NCI-H345 treated with DMSO at 0.1 percent for 48 hours (cell line): ENCODE data around the gene GCH1.
A peak's percentile ranks its signal among the peaks of the same experiment; 100 is the strongest.
"Not testable (repeated sequence)": the region's sequence is repeated elsewhere in the genome, so short reads cannot be mapped to it uniquely, and the experiment has no call there.

Source experiments
- DNase-seq: peaks from one replicate; lab custom pipeline; 2025; ENCODE audit not compliant: unreplicated experiment; lab: John Stamatoyannopoulos, UW

Gene GCH1

DNA sequence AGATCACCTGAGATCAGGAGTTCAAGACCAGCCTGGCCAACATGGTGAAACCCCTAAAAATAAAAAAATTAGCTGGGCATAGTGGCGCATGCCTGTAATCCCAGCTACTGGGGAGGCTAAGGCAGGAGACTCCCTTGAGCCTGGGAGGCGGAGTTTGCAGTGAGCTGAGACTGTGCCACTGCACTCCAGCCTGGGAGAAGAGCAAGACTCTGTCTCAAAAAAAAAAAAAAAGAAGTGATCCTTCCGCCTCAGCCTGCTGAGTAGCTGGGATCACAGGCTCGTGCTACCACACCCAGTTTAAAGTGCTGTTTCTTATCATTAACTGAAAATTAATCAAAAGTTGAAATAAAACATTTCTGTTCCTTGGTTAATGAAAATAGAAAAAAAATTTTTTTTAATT, 6.3 kb upstream of the GCH1 start:
- not testable (repeated sequence) for DNase-seq

DNA sequence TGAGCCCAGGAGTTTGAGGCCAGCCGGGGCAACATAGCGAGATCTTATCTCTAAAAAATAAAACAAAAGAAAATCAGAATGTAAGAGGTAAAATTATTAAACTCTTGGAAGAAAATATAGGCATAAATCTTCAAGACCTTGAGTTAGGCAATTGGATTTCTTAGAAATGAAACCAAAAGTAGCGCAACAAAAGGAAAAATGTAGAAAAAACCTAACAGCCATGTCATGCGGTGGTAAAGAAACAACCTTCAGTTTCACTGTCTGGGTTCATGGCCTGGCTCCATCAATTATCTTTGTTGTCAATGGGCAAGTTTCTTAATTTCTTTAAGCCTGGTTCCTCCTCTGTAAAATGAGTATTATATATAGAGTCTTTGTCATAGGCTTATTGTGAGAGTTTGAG, 5.6 kb upstream of the GCH1 start:
- DNase-seq = no peak

DNA sequence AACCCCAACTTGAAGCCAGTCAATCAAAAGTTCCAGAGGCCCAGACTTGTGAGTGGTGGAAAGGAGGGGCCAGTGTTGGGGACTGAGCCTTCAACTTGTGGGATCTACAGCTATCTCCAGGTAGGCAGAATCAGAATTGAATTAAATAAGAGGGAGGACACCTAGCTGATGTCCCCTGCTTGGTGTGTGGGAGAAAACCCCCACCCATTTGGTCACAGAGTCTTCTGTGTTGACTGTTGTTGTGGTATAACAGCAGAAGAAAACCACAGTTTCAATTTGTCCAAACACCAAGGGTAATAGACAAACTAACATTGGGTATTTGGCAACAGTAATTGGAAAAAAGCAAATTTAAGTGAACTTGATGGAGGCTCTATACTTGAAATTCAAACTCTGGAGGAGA, 3.4 kb upstream of the GCH1 start:
- no peak for DNase-seq

DNA sequence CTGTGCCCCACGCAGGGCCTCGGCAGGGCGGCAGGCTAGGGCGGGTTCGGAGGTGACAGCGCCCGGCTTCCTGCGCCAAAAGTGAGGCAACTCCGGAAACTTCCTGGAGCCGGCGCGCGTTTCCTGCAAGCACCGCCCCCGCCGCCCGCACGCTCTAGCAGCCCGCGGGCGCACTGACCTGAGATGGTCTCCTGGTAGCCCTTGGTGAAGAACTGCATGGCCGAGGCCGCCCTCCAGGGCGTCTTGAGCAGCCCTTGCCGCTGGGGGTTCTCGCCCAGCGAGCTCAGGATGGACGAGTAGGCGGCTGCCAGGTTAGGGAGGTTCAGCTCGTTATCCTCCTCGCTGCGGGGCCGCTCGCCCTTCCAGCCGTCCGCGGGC, 494 bp downstream of the GCH1 start:
- DNase-seq = peak; percentile 29

DNA sequence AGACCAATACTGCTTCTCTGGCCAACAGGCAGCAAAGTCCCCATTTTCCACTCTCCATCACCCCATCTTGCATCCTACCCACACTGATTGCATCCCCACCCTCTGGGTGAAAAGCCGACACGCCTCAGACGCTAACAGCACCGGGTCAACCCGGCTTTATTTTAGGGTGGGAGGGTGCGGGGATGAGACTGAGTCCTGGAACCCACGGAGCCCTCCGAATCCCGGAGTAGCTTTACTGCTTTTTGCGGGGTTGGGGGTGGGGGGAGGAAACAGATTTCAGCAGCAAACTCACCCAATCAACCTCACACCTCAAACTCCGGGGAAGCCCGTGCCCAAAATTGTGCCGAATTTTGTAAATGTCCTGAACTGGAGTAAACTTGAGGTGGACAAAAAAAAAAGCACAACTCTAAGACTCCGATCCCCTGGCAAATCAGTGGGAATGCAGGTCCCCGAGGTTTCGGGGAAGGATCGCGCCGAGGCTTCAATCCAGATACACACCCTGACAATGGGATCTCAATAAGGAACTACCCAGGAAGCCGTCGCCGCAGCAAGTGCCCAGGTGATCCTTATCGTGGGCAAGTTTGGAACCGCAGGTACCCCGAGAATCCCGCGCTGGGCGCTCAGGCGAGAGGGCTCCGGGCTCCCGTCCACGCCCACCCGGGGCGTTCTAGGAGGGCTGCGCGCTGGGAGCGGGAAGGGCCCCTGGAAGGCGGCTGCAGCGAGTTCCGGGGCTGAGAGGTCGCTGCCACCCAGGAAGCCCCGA, 1.1 kb downstream of the GCH1 start:
- no peak for DNase-seq

DNA sequence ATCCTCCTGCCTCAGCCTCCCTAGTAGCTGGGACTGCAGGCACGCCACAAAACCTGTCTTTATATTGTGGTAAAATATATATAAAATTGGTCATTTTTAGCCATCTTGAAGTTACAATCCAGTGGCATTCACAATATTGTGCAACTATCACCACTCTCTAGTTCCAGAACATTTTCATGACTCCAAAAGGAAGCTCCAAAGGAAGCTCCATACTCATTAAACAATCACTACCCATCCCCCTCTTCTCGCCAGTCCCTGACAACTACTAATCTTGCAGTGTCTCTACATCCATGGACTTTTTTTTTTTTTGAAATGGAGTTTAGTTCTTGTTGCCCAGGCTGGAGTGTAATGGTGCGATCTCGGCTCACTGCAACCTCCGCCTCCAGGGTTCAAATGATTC, 3.1 kb downstream of the GCH1 start:
- DNase-seq = no peak

DNA sequence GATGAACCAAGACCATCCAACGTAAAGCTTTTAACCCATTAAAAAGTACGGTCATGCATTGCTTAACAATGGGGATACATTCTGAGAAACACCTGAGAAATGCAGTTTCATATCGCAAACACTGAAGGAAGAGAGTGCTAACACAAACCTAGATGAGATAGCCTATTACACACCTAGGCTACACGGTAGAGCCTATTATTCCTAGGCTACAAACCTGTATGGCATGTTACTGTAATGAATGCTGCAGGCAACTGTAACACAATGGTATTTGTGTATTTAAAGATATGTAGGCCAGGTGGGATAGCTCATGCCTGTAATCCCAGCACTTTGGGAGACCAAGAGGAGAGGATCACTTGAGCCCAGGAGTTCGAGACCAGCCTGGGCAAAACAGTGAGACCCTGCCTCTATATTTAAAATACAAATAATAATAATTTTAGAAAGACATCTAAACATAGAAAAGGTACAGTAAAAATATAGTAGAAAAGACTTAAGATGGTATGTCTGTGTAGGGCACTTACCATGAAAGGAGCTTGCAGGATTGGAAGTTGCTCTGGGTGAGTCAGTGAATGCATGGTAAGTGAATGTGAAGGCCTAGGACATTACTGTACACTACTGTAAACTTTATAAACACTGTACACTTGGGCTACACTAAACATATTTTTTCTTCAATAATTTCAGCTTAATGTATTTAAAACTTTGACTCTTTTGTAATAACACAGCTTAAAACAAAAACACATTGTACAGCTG, 4.6 kb downstream of the GCH1 start:
- DNase-seq = not testable (repeated sequence)

DNA sequence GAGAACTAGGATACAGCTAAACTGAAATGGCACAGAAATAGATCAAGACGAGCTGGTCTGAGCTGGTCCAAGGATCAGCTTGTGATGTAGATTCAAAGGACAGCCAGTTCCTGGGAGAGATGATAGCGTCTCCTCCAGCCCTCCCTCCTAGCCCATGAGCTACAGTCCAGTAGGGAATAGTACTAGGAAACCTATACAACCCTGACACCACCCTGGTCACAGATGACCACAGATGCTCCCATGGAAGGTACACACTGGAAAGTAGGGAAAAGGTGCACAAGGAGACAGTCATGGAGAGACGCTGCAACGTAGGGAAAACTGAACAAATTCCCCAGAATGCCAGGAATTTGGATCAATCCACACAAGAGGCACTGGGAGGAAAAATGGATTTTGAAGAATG, 6.9 kb downstream of the GCH1 start:
- no peak for DNase-seq

DNA sequence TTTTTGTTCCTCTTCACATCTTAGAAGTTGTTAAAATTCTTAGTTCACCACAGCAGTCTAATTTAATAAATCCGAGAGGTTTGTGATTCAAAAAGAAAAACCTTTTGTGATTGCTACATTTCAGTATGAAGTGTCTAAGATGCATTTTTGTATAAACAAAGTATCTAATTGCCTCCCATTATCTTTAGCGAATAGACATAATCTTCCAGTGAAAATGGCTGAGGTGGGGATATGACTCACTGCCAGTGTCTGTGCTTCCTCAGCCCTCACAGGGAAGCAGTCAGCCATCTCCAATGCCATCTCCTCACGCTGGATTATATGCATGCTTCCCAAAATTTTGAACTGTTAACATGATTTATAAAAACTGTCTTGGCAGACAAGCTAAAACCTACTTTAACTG, 7.6 kb downstream of the GCH1 start:
- DNase-seq = no peak

DNA sequence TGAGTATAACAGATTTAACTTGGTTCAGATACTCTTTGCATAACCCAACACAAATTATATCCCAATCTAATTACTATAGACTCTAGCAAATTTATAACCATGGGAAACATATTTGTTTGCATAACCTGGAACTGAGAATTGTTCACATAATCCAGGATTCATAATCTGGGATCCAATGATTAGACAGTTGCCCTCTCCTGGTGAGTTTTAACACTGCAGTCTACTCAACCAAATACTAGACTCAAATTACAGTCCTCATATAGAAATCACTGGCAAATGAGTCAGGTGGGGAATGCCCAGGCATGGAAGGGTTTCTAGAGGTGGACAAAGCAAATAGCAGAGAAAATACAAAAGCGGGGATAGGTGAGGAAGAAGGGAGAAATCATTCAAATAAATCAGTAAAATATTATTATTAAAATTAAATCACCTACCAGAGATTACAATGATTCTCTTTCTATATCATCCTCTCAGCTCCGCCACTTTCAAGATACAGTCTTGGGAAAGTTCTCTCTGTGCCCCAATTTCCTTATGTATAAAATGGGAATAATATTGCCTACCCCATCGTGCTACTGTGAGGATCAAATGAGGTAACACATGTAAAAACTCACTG, 9.4 kb downstream of the GCH1 start:
- DNase-seq = no peak

DNA sequence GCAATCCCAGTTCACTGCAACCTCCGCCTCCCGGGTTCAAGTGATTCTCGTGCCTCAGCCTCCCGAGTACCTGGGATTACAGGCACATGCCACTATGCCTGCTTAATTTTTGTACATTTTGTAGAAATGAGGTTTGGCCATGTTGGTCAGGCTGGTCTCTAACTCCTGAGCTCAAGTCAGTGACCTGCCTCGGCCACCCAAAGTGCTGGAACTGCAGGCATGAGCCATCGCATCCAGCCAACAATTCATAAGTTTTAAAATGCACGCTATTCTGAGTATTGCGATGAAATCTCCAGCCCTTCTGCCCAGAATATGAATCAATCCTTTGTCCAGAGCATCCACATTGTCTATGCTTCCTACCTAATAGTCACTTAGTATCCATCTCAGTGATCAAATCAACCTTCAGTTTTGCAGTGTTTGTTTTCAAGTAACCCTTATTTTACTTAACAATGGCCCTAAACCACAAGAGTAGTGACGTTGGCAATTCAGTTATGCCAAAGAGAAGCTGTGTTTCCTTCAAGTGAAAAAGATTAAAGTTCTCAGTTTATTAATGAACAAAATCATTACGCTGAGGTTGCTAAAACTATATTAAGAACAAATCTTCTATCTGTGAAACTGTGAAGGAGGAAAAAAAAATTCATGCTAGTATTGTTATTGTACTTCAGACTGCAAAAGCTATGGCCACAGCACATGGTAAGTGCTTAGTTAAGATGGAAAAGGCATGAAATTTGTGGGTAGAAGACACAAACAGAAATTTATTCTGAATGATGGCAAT, 11.0 kb downstream of the GCH1 start:
- no peak for DNase-seq

DNA sequence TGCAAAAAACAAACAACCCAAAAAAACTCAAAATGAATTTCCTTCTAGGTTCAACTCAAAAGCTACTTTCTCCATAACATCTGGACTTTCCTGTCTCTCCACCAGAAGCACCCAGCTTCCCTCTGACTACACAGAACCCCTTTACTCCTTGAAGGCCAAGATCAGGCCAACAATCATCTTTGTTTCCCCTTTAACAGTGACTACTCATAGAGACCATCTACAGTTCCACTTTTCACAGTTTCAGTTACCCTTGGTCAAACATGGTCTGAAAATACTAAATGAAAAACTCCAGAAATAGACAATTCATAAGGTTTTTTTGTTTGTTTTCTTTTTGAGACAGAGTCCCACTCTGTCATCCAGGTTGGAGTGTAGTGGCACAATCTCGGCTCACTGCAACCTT, 11.8 kb downstream of the GCH1 start:
- no peak for DNase-seq

DNA sequence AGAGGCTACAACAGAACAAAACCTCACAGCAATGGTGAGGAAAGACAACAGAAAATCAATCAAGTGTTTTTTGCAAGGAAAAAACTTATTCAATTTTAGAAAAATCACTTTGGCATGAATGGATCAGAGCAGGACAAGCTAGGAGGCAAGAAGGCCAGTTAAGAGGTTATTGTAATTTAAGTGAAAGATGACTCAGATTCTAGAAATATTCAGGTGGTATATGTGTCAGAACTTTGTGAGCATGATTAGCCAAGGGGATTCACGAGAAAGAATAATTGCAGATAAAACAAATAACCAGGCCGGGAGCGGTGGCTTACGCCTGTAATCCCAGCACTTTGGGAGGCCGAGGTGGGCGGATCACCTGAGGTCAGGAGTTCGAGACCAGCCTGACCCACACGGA, 12.7 kb downstream of the GCH1 start:
- no peak for DNase-seq

DNA sequence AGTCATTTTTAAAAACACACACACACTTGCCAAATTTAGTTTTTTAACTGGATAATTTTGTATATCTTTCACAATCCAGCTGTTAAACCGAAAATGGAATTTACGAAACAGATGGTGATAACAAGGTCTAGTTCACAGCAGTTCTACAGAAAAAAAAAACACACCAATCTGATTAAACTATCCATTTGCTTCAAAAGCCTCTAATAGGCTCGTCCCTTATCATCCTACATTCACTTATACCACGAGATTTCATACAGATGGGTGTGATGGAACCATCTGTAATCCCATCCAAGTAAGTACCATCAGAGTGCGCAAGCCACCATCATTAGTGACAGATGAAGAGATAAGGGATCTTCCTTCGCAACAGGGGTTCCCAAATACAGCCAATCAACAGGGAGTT, 20.1 kb downstream of the GCH1 start:
- no peak for DNase-seq

DNA sequence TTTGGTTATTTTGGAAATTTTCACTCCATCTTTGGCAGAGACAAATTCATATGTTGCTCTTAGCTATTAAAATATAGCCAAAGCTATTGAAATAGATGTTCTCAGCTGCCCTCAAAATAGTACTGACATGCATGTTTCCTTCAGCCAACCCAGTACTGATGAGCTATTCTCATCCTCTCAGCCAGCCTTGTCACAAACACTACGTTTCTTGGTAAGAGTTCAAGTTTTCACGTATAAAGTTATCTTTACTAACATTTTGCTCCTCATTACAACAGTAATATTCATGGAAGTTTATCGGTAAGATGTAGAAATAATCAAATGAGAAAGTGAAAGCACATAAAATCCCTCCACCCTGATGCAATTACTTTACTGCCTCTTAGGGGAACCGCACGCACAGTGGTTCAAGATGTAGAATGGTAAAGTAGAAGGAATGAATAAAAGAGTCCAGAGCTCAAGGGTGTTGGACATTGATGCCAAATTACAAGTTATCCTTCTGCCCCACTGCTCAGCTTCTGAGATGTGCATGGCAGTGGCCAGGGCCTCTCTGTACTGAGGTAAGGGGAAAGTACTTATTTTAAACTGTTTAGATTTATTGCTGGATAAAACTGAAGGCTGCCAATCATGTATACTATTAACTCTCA, 20.7 kb downstream of the GCH1 start:
- no peak for DNase-seq

DNA sequence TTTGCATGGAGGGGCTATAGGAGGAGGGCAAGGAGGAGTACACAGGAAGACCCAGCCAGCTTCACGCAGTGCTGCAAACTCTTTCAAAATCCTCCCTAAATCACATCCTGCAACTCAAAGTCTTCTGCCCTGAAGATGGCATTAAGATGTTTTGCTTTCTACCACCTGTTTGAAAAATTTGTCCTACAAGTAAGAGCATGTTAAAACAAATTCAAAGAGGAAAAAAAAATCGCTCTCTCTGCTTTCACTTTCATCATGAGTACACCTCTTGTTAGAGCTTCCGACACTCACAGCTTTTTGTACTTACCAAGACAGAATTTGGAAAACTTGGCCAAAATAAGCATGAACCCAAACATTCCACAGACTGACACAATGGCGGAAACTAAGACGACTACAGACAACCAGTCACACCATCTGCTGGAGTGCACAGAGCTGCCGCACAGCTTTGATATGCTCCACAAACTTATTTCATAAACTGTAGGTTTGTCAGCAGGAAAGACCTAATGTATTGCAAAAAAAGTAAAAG, 21.3 kb downstream of the GCH1 start:
- DNase-seq = no peak

DNA sequence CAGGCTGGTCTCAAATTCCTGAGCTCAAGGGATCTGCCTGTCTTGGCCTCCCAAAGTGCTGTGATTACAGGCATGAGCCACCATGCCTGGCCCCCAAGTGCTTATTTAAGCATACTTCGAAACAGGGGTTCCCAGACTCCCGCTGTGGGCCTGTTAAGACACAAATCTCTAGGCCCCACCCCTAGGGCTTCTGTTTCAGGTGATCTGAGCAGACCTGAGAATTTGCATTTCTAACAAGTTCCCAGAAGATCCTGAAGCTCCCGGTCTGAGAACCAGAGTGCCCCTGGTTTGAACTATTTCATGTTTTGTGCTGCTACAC, 25.0 kb downstream of the GCH1 start:
- no peak for DNase-seq

DNA sequence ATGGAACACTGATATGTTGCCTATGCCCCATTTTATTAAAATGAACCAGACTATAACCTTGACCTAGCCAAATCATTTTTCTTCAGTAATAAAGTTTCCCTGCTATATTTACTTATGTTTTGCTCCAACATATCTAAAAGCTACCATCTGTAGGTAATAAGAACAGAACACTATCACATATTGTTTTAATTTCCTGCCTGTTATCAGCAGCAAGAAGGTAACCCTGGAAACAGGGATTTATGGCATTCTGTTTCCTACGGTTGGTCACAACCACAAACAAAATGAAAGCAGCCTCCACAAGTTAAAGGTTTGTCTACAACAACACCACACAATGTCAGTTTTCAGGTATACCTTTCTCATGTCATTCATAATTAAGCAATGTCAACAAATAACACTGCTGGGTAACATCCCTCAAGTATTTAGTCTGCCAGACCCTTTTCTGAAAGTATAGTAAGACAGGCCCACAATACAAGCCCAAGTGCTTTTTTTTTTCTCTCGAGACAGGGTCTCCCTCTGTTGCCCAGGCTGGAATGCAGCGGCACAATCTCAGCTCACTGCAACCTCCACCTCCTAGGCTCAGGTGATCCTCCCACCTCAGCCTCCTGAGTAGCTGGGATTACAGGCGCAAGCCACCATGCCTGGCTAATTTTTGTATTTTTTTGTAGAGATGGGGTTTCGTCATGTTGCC, 25.5 kb downstream of the GCH1 start:
- no peak for DNase-seq

DNA sequence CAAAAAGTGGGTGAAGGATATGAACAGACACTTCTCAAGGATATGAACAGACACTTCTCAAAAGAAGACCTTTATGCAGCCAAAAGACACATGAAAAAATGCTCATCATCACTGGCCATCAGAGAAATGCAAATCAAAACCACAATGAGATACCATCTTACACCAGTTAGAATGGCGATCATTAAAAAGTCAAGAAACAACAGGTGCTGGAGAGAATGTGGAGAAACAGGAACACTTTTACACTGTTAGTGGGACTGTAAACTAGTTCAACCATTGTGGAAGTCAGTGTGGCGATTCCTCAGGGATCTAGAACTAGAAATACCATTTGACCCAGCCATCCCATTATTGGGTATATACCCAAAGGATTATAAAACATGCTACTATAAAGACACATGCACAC, 27.0 kb downstream of the GCH1 start:
- DNase-seq = not testable (repeated sequence)
